ENCODE measurements around the gene HGF. TPM values are rescaled to one million over a fixed set of nuclear protein-coding genes. Genes with fewer than 3 reads are reported as not detected.

The HGF gene
- total RNA-seq, 1 donor from 2014 or later: 4.9 TPM

- Mint-ChIP-seq H3K27ac (no peak overlapping the region), H3K36me3 (no peaks in the 10 kb centered on the region), H3K27me3 (no peaks in the 10 kb centered on the region), H3K4me1 (ENCODE audit: unreplicated experiment) (no peaks in the 10 kb centered on the region), H3K9me3 (no peaks in the 10 kb centered on the region), H3K4me3 (no peak overlapping the region)
- no peak for TF ChIP-seq CTCF (conservative IDR thresholded peaks at IDR 0.05)
- DNase-seq (ENCODE audit: extremely low spot score, unreplicated experiment): no peak
Observed at GRCh38 chr7:81803267-81803666, 33.4 kb upstream of the HGF start.

- no peaks in the 10 kb centered on the region for H3K36me3 Mint-ChIP-seq
- TF ChIP-seq CTCF (conservative IDR thresholded peaks at IDR 0.05): no peak
- H3K4me3 Mint-ChIP-seq: no peak overlapping the region
- no peaks in the 10 kb centered on the region for H3K4me1 Mint-ChIP-seq (ENCODE audit: unreplicated experiment)
- DNase-seq (ENCODE audit: extremely low spot score, unreplicated experiment): no peak
- no peaks in the 10 kb centered on the region for H3K27me3 Mint-ChIP-seq
- H3K9me3 Mint-ChIP-seq: no peaks in the 10 kb centered on the region
- H3K27ac Mint-ChIP-seq: no peak overlapping the region
Observed at GRCh38 chr7:81802251-81802650, 32.4 kb upstream of the HGF start.

- no peak overlapping the region for H3K4me3 Mint-ChIP-seq
- no peak for DNase-seq (ENCODE audit: extremely low spot score, unreplicated experiment)
- no peaks in the 10 kb centered on the region for H3K9me3 Mint-ChIP-seq
- no peak overlapping the region for H3K27ac Mint-ChIP-seq
- TF ChIP-seq CTCF (conservative IDR thresholded peaks at IDR 0.05): no peak
- no peaks in the 10 kb centered on the region for H3K27me3 Mint-ChIP-seq
- H3K36me3 Mint-ChIP-seq: no peaks in the 10 kb centered on the region
- H3K4me1 Mint-ChIP-seq (ENCODE audit: unreplicated experiment): no peaks in the 10 kb centered on the region
Observed at GRCh38 chr7:81801532-81801931, 31.7 kb upstream of the HGF start.

- Mint-ChIP-seq H3K4me1 (ENCODE audit: unreplicated experiment) (peaks cover 14% of the 10 kb centered on the region), H3K27ac (no peak overlapping the region), H3K9me3 (no peaks in the 10 kb centered on the region), H3K36me3 (no peaks in the 10 kb centered on the region), H3K27me3 (no peaks in the 10 kb centered on the region), H3K4me3 (no peak overlapping the region)
- no peak for TF ChIP-seq CTCF (conservative IDR thresholded peaks at IDR 0.05)
- DNase-seq (ENCODE audit: extremely low spot score, unreplicated experiment): no peak
Observed at GRCh38 chr7:81791568-81792518, 22.0 kb upstream of the HGF start.

GRCh38 chr7:81790686-81791085, 20.8 kb upstream of the HGF start:
- DNase-seq (ENCODE audit: extremely low spot score, unreplicated experiment): no peak
- TF ChIP-seq CTCF (conservative IDR thresholded peaks at IDR 0.05): no peak
- Mint-ChIP-seq H3K9me3 (no peaks in the 10 kb centered on the region), H3K36me3 (no peaks in the 10 kb centered on the region), H3K4me1 (ENCODE audit: unreplicated experiment) (peaks cover 13% of the 10 kb centered on the region), H3K27ac (no peak overlapping the region), H3K4me3 (no peak overlapping the region), H3K27me3 (no peaks in the 10 kb centered on the region)

Data from type B pancreatic cell (in vitro differentiated cells).